BJ (cell line): Measurements from ENCODE around the gene ZNF8. TPM values are rescaled to one million over a fixed set of nuclear protein-coding genes. Genes with fewer than 3 reads are reported as not detected.

Experiments used
- CTCF ChIA-PET: fragments of 350-600 bp; formaldehyde crosslinking; extraction: SDS; loops from one replicate; lab custom pipeline; 2021; ENCODE audit warnings: antibody characterized with exemption, inconsistent platforms; lab: Yijun Ruan, JAX
- POLR2A ChIA-PET: fragments of 300-600 bp; sonication (Branson Sonifier 250); formaldehyde crosslinking; extraction: SDS; loops from one replicate; lab custom pipeline; 2021; ENCODE audit warnings: antibody characterized with exemption; lab: Charles Lee
- DNase-seq: peaks from one replicate; pipeline ENCODE4 v3.0.0-alpha.2; 2011; ENCODE audit warnings: low read depth
- H3K27me3 ChIP-seq: 2 replicates; pipeline ENCODE4 v1.6.0; 2011; ENCODE audit warnings: low read length; ENCODE audit not compliant: control insufficient read depth, insufficient read depth
- H3K36me3 ChIP-seq: 2 replicates; pipeline ENCODE4 v1.5.1; 2011; ENCODE audit warnings: low read length; ENCODE audit not compliant: control insufficient read depth, insufficient read depth
- H3K4me3 ChIP-seq: 2 replicates; pipeline ENCODE4 v1.5.1; 2011; ENCODE audit warnings: low read depth, mild to moderate bottlenecking, control low read depth, low read length
- CTCF ChIP-seq: IDR thresholded peaks from 2 replicates; pipeline ENCODE4 v1.5.1; 2011; ENCODE audit warnings: low read depth, mild to moderate bottlenecking, control low read depth, inconsistent platforms, low read length, moderate library complexity; ENCODE audit not compliant: insufficient read depth
- polyA plus RNA-seq: library from polyadenylated mRNA; depleted of rRNA; stranded (reverse); fragments of >200 nt; gene quantifications from 2 replicates; pipeline ENCODE4 v1.2.3, GENCODE V29; 2011

ZNF8 gene
- polyA plus RNA-seq, 1 experiment: 2.1 TPM

GRCh38 chr19:58349590-58349989 lies 70.8 kb downstream of the ZNF8 start:
- Histone ChIP-seq H3K27me3 (no peaks in the 10 kb centered on the region), H3K4me3 (no peak overlapping the region), H3K36me3 (peaks cover 14% of the 10 kb centered on the region)
- DNase-seq: no peak
- TF ChIP-seq CTCF: no peak
- ChIA-PET CTCF (interaction anchor here (0.7 kb wide), 1 partner anchor 16 kb away, joined by 3 read pairs; no protein-coding TSS in a partner anchor), POLR2A (no interaction called here)

GRCh38 chr19:58350001-58350861 lies 71.5 kb downstream of the ZNF8 start:
- no peak overlapping the region for H3K4me3 ChIP-seq
- H3K27me3 ChIP-seq: no peaks in the 10 kb centered on the region
- ChIA-PET CTCF (interaction anchor here (0.7 kb wide), 1 partner anchor 15 kb away, joined by 3 read pairs; no protein-coding TSS in a partner anchor), POLR2A (no interaction called here)
- H3K36me3 ChIP-seq: peaks cover 14% of the 10 kb centered on the region
- DNase-seq: no peak
- TF ChIP-seq CTCF: no peak

GRCh38 chr19:58350871-58351557 lies 72.3 kb downstream of the ZNF8 start:
- peaks cover 14% of the 10 kb centered on the region for H3K36me3 ChIP-seq
- no peak for TF ChIP-seq CTCF
- H3K27me3 ChIP-seq: no peaks in the 10 kb centered on the region
- POLR2A ChIA-PET: no interaction called here
- DNase-seq: no peak
- H3K4me3 ChIP-seq: no peak overlapping the region
- CTCF ChIA-PET: no interaction called here

GRCh38 chr19:58351558-58351878 lies 72.8 kb downstream of the ZNF8 start:
- no peak for DNase-seq
- Histone ChIP-seq H3K36me3 (peaks cover 14% of the 10 kb centered on the region), H3K27me3 (no peaks in the 10 kb centered on the region), H3K4me3 (no peak overlapping the region)
- POLR2A ChIA-PET: no interaction called here
- CTCF ChIA-PET: no interaction called here
- TF ChIP-seq CTCF: no peak

- H3K27me3 ChIP-seq: no peaks in the 10 kb centered on the region; the same call in 1 of the 2 replicates
- H3K36me3 ChIP-seq: peaks cover 14% of the 10 kb centered on the region
- DNase-seq: no peak
- no peak overlapping the region for H3K4me3 ChIP-seq
- ChIA-PET POLR2A (no interaction called here), CTCF (no interaction called here)
- no peak for TF ChIP-seq CTCF
Observed at GRCh38 chr19:58351990-58352755, 73.4 kb downstream of the ZNF8 start.
